ENCODE measurements around the gene PHYH. TPM values are rescaled to one million over a fixed set of nuclear protein-coding genes. Genes with fewer than 3 reads are reported as not detected.

The PHYH gene
- total RNA-seq = 10 to 100 TPM; 21.0 to 25.1 TPM
- polyA plus RNA-seq = 10 to 100 TPM; 33.6 to 66.7 TPM
- long read RNA-seq, donor 1, transcript PHYH-201 (9 exons, 1,577 nt) = major isoform, 56 of 74 reads
- long read RNA-seq, donor 1, partial matches to known transcripts = 0 of 74 reads
- long read RNA-seq, donor 1, other reads (novel, unspliced or antisense) = 14 of 74 reads
- long read RNA-seq, donor 2, transcript PHYH-201 (9 exons, 1,577 nt) = major isoform, 9 of 14 reads
- long read RNA-seq, donor 2, partial matches to known transcripts = 1 of 14 reads
- long read RNA-seq, donor 2, other reads (novel, unspliced or antisense) = 3 of 14 reads

DNA sequence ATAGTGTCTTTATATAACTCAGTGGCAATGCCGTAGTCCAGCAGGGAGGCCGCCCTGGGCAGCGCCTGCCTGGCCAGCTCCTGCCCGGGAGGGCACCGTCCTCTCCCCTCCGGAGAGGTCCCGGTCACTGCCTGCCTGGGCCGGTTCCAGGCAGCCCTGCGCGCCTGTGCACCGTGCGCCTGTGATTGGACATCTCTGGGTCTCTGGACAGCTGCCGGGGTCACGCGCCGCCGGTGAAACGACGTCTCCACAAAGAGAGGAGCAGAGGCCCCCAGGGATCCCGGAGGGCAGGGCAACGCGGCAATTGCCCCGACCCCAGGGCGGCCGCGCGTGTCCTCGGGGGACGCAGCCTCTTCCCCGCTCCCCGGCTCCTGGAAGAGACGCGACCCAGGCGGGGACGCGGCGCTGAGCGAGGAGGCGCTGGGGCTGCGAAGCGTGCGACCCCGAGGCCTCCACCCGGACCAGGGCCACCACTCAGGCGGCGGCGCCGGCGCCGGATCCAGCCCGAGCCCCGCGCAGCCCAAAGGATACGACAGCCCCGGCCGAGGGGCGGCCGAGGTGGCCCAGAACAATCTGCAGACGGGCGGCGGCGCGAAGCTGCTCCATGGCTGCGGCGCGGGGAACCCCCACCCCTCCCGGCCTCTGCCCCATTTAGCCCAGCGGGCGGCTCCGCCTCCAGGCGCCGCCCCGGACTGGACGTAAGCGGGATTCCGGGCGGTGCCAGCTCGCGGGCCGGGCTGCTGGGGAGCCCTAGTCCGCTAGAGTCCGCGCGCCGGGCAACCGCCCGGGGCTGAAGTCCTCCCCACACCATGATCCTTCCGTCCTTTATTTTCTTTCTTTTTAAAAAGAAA, at the start of gene PHYH:
TSS of gene PHYH (minus strand) at position 628 of the 851 bp plus-strand sequence. CDS start at position 606, 22 bp downstream.
- DNase-seq (peak; percentile 94 to 96), ATAC-seq (ENCODE audit: low FRiP score) (peak; percentile 94)
- peak within 1 kb of the TSS; percentile 84 to 98 for H3K27ac ChIP-seq (ENCODE audit: low read depth in 1 of 2, low read length in 2 of 2)
- H3K4me1 ChIP-seq (ENCODE audit: control insufficient read depth in 1 of 2, insufficient read depth in 2 of 2, low read length in 2 of 2) = no peaks in the 10 kb centered on the region
- no peaks in the 10 kb centered on the region for H3K9me3 ChIP-seq (ENCODE audit: control insufficient read depth, low read length)
- intact Hi-C loops (cut with DNase I) = no loop called here
- H3K36me3 ChIP-seq (ENCODE audit: control insufficient read depth in 1 of 2, insufficient read depth in 2 of 2, low read length in 1 of 2) = no peaks in the 10 kb centered on the region
- H3K27me3 ChIP-seq (ENCODE audit: control insufficient read depth in 1 of 2, insufficient read depth in 2 of 2, low read length in 1 of 2) = no peaks in the 10 kb centered on the region
- WGBS, 2 donors = 0 to 1% methylated on average over 59 to 88 of the region's 88 CpGs
- peak within 1 kb of the TSS; percentile 75 for H3K4me3 ChIP-seq (ENCODE audit: low read length in 2 of 2)

DNA sequence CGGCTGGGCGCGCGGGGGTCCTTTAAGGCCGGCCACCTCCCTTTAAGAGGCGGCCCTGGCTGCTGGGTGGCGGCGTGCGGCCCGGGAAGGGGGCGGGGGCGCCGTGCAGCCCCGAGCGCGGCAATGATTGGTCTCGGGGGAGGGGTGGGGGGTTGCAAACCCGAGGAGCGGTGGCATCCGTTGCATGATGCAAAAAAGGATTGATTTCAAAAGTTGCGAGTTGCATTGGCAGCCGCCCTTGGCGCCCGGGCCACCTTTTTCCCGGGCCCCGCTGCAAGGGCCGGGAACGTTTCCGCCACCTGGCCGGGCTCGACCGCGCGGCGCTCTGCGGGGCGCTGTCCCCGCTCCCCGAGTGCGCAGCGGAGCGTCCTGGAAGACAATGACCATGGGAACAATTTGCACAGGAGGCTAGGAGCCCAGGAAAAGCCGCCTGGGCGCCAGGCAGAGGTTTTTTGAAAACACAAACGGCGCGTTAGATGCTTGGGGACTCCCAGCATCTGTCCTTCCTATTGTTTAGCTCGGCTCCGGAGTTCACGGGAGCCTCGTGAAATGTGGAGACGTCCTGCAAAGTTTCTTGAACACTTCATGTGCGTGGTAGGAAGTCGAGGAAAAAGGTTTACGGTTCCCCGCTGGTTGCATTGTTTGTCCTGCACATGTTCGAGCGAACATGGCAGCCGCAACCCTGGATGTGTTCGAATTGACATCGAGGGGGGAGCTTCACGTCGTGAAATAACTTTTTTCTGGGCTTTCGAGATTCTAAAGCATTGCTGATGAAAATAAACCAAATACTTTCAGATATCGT, 48.6 kb upstream of the PHYH start, which contains the start of gene SEPHS1:
TSS of gene SEPHS1 (minus strand) at position 78 of the 802 bp plus-strand sequence. CDS start 3,343 bp downstream, outside the sequence.
- H3K36me3 ChIP-seq (ENCODE audit: control insufficient read depth in 1 of 2, insufficient read depth in 2 of 2, low read length in 1 of 2) = no peaks in the 10 kb centered on the region
- intact Hi-C loops (cut with DNase I) = no loop called here
- peaks cover 0 to 1% of the 10 kb centered on the region in 2 donors for H3K4me1 ChIP-seq (ENCODE audit: control insufficient read depth in 1 of 2, insufficient read depth in 2 of 2, low read length in 2 of 2)
- no peaks in the 10 kb centered on the region for H3K27me3 ChIP-seq (ENCODE audit: control insufficient read depth in 1 of 2, insufficient read depth in 2 of 2, low read length in 1 of 2)
- peak within 1 kb of the TSS; percentile 98 for H3K4me3 ChIP-seq (ENCODE audit: low read length in 2 of 2)
- whole genome bisulfite sequencing, 2 donors = 0% methylated on average over 62 to 65 of the region's 65 CpGs
- peak; percentile 83 for ATAC-seq (ENCODE audit: low FRiP score)
- DNase-seq = peak; percentile 81 to 90
- no peaks in the 10 kb centered on the region for H3K9me3 ChIP-seq (ENCODE audit: control insufficient read depth, low read length)
- peak within 1 kb of the TSS; percentile 92 to 99 for H3K27ac ChIP-seq (ENCODE audit: low read depth in 1 of 2, low read length in 2 of 2)

- 0 to 1% methylated on average over 25 to 109 of the region's 109 CpGs for WGBS, 2 donors
- H3K4me1 ChIP-seq (ENCODE audit: control insufficient read depth in 1 of 2, insufficient read depth in 2 of 2, low read length in 2 of 2) = peaks cover 0 to 1% of the 10 kb centered on the region in 2 donors
- H3K36me3 ChIP-seq (ENCODE audit: control insufficient read depth in 1 of 2, insufficient read depth in 2 of 2, low read length in 1 of 2) = no peaks in the 10 kb centered on the region
- H3K9me3 ChIP-seq (ENCODE audit: control insufficient read depth, low read length) = no peaks in the 10 kb centered on the region
- ATAC-seq (ENCODE audit: low FRiP score) (peak; percentile 74), DNase-seq (peak; percentile 89 to 94)
- no peaks in the 10 kb centered on the region for H3K27me3 ChIP-seq (ENCODE audit: control insufficient read depth in 1 of 2, insufficient read depth in 2 of 2, low read length in 1 of 2)
- intact Hi-C loops (cut with DNase I) = loop anchor here in 1 of 2 donors (2.0 kb wide), 1 partner anchor 45 kb away; no protein-coding TSS in a partner anchor
- peak overlapping the region; percentile 98 for H3K4me3 ChIP-seq (ENCODE audit: low read length in 2 of 2)
- H3K27ac ChIP-seq (ENCODE audit: low read depth in 1 of 2, low read length in 2 of 2) = peak overlapping the region; percentile 92 to 99
These were observed 47.8 kb upstream of the PHYH start for GRCh38 chr10:13347500-13348156.

DNA sequence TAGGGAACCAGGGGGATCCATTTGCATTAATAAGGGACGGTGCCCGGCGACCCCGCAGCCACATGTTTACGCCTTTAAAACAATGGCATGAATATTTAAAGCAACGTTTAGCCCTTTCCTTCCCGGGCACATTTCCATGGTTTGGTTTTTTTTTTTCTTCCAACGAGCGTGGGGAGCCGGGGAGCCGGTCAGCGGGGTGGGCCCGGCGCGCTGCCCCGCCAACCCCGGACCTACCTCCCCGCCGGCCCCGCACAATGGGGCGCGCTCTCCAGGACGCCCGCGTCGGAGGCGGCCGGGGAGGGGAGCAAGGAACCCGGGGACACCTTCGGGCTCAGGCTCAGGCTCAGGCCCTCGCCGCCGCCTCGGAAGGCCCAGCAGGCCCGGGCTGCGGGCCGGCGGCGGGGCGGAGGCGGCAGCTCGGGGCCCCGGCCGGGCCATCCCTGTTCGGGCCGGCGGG, 47.2 kb upstream of the PHYH start:
- ATAC-seq (ENCODE audit: low FRiP score) (peak; percentile 53), DNase-seq (peak in 1 of 2 donors; percentile 73)
- Histone ChIP-seq H3K9me3 (ENCODE audit: control insufficient read depth, low read length) (no peaks in the 10 kb centered on the region), H3K27ac (ENCODE audit: low read depth in 1 of 2, low read length in 2 of 2) (peak overlapping the region; percentile 85 to 99), H3K4me3 (ENCODE audit: low read length in 2 of 2) (peak overlapping the region; percentile 98), H3K36me3 (ENCODE audit: control insufficient read depth in 1 of 2, insufficient read depth in 2 of 2, low read length in 1 of 2) (no peaks in the 10 kb centered on the region), H3K4me1 (ENCODE audit: control insufficient read depth in 1 of 2, insufficient read depth in 2 of 2, low read length in 2 of 2) (peaks cover 0 to 1% of the 10 kb centered on the region in 2 donors), H3K27me3 (ENCODE audit: control insufficient read depth in 1 of 2, insufficient read depth in 2 of 2, low read length in 1 of 2) (no peaks in the 10 kb centered on the region)
- 1% methylated on average over 31 to 47 of the region's 47 CpGs for WGBS, 2 donors
- intact Hi-C loops (cut with DNase I) = loop anchor here in 1 of 2 donors (2.0 kb wide), 1 partner anchor 44 kb away; no protein-coding TSS in a partner anchor

- Histone ChIP-seq H3K4me1 (ENCODE audit: control insufficient read depth in 1 of 2, insufficient read depth in 2 of 2, low read length in 2 of 2) (peaks cover 0 to 1% of the 10 kb centered on the region in 2 donors), H3K27me3 (ENCODE audit: control insufficient read depth in 1 of 2, insufficient read depth in 2 of 2, low read length in 1 of 2) (no peaks in the 10 kb centered on the region), H3K36me3 (ENCODE audit: control insufficient read depth in 1 of 2, insufficient read depth in 2 of 2, low read length in 1 of 2) (no peaks in the 10 kb centered on the region), H3K9me3 (ENCODE audit: control insufficient read depth, low read length) (no peaks in the 10 kb centered on the region), H3K4me3 (ENCODE audit: low read length in 2 of 2) (peak overlapping the region; percentile 98), H3K27ac (ENCODE audit: low read depth in 1 of 2, low read length in 2 of 2) (peak overlapping the region; percentile 85 to 99)
- WGBS, 2 donors = 4% methylated on average over 18 of the region's 18 CpGs
- no peak for ATAC-seq (ENCODE audit: low FRiP score)
- no peak for DNase-seq
- intact Hi-C loops (cut with DNase I) = loop anchor here in 1 of 2 donors (2.0 kb wide), 1 partner anchor 44 kb away; no protein-coding TSS in a partner anchor
These were observed 46.6 kb upstream of the PHYH start for GRCh38 chr10:13346283-13347042.

GRCh38 chr10:13340626-13341376, 40.9 kb upstream of the PHYH start:
- peaks cover 0 to 3% of the 10 kb centered on the region in 2 donors for H3K36me3 ChIP-seq (ENCODE audit: control insufficient read depth in 1 of 2, insufficient read depth in 2 of 2, low read length in 1 of 2)
- DNase-seq = peak in 1 of 2 donors; percentile 10
- ATAC-seq (ENCODE audit: low FRiP score) = no peak
- WGBS, 2 donors = 87 to 89% methylated on average over 12 of the region's 12 CpGs
- no peak overlapping the region for H3K27ac ChIP-seq (ENCODE audit: low read depth in 1 of 2, low read length in 2 of 2)
- H3K4me3 ChIP-seq (ENCODE audit: low read length in 2 of 2) = no peak overlapping the region
- H3K9me3 ChIP-seq (ENCODE audit: control insufficient read depth, low read length) = no peaks in the 10 kb centered on the region
- H3K27me3 ChIP-seq (ENCODE audit: control insufficient read depth in 1 of 2, insufficient read depth in 2 of 2, low read length in 1 of 2) = no peaks in the 10 kb centered on the region
- intact Hi-C loops (cut with DNase I) = no loop called here
- no peaks in the 10 kb centered on the region for H3K4me1 ChIP-seq (ENCODE audit: control insufficient read depth in 1 of 2, insufficient read depth in 2 of 2, low read length in 2 of 2)

- no peak overlapping the region for H3K27ac ChIP-seq (ENCODE audit: low read depth in 1 of 2, low read length in 2 of 2)
- DNase-seq = peak in 1 of 2 donors; percentile 27
- H3K27me3 ChIP-seq (ENCODE audit: control insufficient read depth in 1 of 2, insufficient read depth in 2 of 2, low read length in 1 of 2) = no peaks in the 10 kb centered on the region
- intact Hi-C loops (cut with DNase I) = no loop called here
- H3K9me3 ChIP-seq (ENCODE audit: control insufficient read depth, low read length) = no peaks in the 10 kb centered on the region
- no peak overlapping the region for H3K4me3 ChIP-seq (ENCODE audit: low read length in 2 of 2)
- H3K36me3 ChIP-seq (ENCODE audit: control insufficient read depth in 1 of 2, insufficient read depth in 2 of 2, low read length in 1 of 2) = peaks cover 0 to 3% of the 10 kb centered on the region in 2 donors
- WGBS, 2 donors = 84 to 85% methylated on average over 9 of the region's 9 CpGs
- no peaks in the 10 kb centered on the region for H3K4me1 ChIP-seq (ENCODE audit: control insufficient read depth in 1 of 2, insufficient read depth in 2 of 2, low read length in 2 of 2)
- ATAC-seq (ENCODE audit: low FRiP score) = no peak
These were observed 40.2 kb upstream of the PHYH start for GRCh38 chr10:13340068-13340467.

Data from aorta (tissue), 5 donors.